ENCODE measurements around the gene OTOS.

Gene OTOS

DNA sequence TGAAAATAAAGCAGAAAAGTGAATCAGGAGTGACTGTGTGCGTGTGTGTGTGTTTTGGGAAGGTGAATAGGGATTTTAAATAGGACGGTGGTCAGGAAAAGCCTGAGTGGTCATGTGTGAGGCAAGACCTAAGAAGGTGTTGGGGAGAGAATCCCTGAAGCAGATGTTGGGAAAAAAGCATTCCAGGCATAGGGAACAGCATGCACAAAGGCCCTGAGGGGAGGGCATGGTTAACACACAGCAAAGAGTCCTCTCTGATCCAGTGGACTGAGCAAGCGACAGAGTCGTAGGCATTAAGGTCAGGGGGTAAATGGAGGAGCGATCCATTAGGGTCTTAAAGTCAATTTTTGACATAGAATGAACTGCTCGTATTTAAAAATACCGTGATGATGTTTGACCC, 34.0 kb upstream of the OTOS start:
- in situ Hi-C loops (cut with HindIII; ENCODE audit: low pct_unique_long_range_greater_than_20kb, low sequenced_read_pairs): no loop called here
- no peak for DNase-seq (ENCODE audit: low read depth in 1 of 2, low spot score in 1 of 2)
- TF ChIP-seq JUND (IDR thresholded peaks at IDR 0.05; ENCODE audit: low read depth): no peak

DNA sequence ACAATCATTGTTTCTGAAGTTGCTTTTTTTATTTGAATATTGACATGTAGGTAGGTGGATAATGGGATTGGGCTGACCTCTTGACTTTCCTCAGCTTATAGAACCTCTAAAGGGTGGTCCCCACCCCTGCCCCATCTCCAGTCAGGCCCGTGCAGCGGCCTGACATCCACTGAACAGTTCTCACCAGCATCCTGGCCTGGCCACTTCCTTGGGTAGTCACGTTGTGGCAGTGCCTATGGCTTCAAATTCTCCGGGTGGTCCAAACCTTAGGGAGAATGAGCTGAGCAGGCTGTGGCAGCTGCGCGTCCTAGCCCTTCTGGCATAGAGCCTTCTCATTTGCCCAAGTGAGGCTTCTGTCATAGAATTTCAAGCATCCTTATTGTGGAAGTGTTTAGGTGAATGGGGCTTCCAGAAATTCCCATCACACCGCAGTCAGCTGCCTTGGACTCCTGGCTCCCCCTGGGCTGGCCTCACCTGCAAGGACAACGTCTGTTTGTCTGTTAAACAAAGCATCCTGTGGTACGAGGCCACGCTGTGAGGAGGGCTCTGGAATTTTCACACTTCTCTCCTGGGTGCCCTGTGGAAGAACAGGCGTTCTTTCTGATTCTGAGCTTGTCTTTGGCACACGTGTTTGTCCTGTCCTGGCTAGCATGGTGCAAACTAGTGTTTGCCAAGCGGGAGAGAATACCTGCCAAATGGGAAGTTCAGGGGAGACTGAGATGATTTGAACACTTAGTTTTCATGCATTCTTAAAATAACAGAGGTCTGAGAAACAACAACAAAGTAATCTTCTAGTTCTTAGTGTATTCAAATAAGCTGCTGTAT, 31.8 kb upstream of the OTOS start:
- in situ Hi-C loops (cut with HindIII; ENCODE audit: low pct_unique_long_range_greater_than_20kb, low sequenced_read_pairs): no loop called here
- no peak for DNase-seq (ENCODE audit: low read depth in 1 of 2, low spot score in 1 of 2)
- TF ChIP-seq JUND (IDR thresholded peaks at IDR 0.05; ENCODE audit: low read depth): no peak

DNA sequence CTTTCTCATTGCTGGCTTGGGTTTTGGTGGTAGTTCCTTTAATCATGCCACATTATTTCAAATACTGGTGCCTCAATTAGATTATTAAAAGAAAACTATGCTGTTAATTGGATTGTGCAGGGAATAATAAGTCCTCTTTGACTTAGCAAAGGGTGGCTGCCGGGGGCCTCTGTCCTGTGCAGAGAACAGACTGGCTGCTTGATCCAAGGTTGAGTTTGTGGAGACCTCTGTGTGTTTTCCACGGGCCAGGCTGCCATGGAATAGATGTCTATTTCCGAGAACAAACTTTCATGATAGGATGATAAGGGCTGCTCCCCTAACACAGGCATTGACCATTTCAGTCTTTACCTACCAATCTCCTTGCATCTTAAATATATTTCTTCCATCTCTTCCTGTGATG, 30.4 kb upstream of the OTOS start:
- no peak for DNase-seq (ENCODE audit: low read depth in 1 of 2, low spot score in 1 of 2)
- in situ Hi-C loops (cut with HindIII; ENCODE audit: low pct_unique_long_range_greater_than_20kb, low sequenced_read_pairs): no loop called here

DNA sequence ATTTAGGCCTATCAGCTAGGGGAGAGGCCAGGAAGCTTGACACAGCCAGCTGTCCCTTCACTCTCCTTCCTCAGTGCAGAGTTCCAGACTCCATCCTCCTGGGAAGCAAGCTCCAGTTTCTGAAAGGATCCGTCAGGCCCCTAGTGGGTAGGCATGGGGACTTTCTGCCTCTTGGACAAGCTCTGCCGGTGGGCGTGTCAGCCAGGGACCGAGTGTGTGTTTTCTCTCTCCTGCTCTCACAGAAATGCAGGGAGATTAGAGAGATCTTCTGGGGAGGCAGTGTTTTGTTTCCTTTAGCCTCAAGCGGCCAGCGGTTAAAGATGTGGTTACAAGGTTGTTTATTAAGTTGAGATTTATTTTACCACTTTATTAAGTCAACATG, 29.9 kb upstream of the OTOS start:
- peak in 1 of 2 experiments; percentile 30 for DNase-seq (ENCODE audit: low read depth in 1 of 2, low spot score in 1 of 2)
- in situ Hi-C loops (cut with HindIII; ENCODE audit: low pct_unique_long_range_greater_than_20kb, low sequenced_read_pairs): no loop called here
- TF ChIP-seq JUND (IDR thresholded peaks at IDR 0.05; ENCODE audit: low read depth): no peak

More for the DNA sequence above, 30.4 kb upstream of the OTOS start:
- no peak for TF ChIP-seq JUND (IDR thresholded peaks at IDR 0.05; ENCODE audit: low read depth)

DNA sequence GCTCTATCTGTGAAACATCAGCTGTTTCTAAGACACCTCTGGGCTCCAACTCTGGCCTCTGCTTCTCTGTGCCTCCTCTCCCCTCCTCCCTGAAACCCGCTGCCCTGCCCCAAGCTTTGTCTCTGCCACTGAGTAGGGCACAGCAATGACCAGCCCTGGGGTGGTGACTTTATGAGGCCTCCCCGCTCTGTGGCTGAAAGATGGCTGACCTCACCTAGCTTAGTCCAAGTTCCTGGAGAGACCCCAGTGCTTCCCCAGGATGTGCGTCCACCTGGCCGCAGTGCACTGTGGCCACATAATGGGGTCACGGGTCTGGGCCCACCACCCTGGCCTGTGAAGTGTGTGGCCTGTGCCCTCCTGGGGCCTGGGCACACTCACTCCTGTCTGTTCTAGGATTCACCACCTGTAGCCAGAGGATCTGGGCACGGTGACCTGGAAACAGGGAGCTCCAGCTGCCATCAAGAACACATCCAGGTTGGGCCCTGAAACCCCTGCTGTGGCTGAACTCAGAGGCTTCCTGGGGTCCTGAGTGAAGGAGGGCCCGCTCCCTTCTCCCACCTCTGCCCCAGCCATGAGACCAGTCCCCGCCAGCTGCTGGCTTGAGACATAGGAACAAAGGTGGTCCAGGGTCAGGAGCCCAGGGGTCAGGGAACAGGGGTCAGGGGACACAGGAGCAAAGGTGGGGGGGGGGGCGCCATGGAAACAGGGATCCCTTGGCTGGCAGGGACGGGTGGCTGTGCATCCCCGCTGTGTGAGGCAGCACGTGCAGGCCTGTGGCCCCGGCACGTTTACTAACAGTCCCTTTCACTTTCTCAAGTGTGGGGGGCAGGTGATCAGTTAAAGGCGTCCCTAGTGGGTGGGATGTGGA, 29.3 kb upstream of the OTOS start:
- DNase-seq (ENCODE audit: low read depth in 1 of 2, low spot score in 1 of 2): no peak
- in situ Hi-C loops (cut with HindIII; ENCODE audit: low pct_unique_long_range_greater_than_20kb, low sequenced_read_pairs): no loop called here
- no peak for TF ChIP-seq JUND (IDR thresholded peaks at IDR 0.05; ENCODE audit: low read depth)

DNA sequence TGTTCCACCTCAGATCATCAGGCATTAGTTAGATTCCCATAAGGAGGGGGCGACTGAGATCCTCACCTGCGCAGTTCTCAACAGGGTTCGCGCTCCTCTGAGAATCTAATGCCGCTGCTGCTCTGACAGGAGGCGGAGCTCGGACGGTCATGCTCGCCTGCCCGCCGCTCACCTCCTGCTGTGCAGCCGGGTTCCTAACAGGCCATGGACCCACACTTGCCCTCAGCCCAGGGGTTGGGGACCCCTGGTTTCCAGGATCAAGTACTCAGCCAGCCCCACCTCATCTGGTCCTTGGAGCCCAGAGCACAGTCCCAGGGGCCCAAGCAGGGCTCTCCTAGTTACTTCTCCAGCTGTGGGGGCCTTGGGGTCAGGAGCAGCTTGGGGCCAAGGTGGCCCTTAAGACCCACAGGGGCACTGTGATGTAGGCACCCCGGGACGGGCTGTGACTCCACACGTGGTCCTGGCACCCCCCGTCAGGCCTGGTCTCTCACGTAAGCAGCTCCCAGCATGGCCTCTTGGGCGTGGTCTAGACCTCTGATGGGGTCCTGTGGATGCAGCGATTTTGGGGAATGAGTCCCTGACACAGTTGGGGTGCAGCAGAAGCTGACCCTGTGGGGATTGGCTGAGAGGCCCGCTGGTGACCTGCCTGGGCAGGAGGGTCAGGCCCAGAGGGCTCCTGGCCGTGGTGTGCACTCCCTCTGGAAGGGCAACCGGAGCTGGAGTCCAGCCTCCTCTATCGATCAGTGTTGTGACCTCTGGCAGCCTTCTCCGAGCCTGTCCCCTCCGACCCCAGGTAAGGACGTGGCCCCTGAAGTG, 28.3 kb upstream of the OTOS start:
- in situ Hi-C loops (cut with HindIII; ENCODE audit: low pct_unique_long_range_greater_than_20kb, low sequenced_read_pairs): no loop called here
- no peak for DNase-seq (ENCODE audit: low read depth in 1 of 2, low spot score in 1 of 2)
- no peak for TF ChIP-seq JUND (IDR thresholded peaks at IDR 0.05; ENCODE audit: low read depth)

DNA sequence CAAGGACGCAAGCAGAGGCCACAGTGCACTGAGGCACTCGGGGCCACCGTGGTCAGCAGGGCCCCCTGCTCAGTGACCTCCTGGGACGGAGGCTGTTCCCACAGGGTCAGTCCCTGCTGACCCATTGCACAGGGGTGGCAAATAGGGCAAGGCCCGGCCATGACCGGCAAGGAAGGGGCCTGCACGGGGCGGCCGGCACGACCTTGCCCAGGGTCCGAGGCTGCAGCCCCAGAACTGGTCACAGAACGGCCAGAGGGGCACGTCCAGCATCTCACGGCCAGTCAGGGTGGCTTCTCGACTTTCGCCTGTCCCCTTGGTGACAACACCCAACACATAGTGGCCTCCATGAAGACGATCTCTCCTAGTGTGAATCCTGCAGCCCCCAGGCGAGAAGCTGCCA, 27.6 kb upstream of the OTOS start:
- in situ Hi-C loops (cut with HindIII; ENCODE audit: low pct_unique_long_range_greater_than_20kb, low sequenced_read_pairs): no loop called here
- TF ChIP-seq JUND (IDR thresholded peaks at IDR 0.05; ENCODE audit: low read depth): no peak
- DNase-seq (ENCODE audit: low read depth in 1 of 2, low spot score in 1 of 2): no peak

DNA sequence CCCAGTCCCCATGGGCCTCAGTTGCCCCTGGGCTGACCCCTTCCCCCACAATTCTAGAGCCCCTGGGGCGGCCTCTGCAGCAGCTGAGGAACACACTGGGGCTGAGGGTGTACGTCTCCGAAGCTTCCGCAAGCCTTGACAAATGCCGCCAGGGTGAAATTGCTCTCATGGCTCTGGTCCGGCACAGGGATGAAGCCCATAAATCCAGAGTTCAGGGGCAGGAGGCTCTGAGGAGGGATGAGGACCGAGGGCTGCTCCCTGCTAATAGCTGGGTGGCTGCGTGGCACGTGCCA, 27.1 kb upstream of the OTOS start:
- in situ Hi-C loops (cut with HindIII; ENCODE audit: low pct_unique_long_range_greater_than_20kb, low sequenced_read_pairs): no loop called here
- DNase-seq (ENCODE audit: low read depth in 1 of 2, low spot score in 1 of 2): no peak
- no peak for TF ChIP-seq JUND (IDR thresholded peaks at IDR 0.05; ENCODE audit: low read depth)

DNA sequence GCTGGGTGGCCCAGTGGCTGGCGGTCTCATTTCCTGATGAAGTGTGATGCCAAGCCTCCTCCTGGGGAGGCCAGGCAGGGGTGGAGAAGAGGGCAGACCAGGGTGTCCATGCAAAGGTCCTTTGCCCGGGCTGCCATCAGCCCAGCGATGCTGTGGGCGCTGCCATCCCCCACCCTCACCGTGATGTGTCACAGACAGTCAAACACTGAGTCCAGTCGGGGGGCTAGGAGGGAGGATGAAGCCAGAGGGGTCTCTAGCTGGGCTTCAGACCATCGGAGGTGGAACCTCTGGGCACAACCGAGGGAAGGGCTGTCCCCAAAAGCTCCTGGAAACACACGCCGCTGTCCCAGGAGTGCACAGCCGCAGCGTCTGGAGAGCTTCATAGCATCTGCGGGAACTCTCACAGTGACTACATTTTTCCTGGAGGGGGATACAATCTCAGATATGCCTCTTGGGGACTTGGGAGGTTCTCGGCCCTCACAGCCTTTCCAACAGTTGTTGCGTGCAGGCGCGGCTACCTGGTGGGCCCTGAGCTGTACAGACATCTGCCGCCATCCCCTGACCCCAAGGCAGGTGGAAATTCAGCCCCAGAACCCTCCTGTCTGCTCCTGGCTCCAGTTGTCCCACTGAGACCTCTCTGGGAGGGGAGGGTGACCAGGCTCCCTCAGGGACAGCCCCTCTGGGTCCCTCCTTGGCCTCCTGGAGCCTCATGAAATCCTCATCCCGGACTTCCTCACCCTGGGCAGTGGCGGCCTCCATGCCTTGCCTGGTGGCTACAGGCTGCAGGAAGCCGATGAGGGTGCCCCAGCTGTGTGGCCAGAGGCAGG, 26.5 kb upstream of the OTOS start:
- in situ Hi-C loops (cut with HindIII; ENCODE audit: low pct_unique_long_range_greater_than_20kb, low sequenced_read_pairs): no loop called here
- no peak for DNase-seq (ENCODE audit: low read depth in 1 of 2, low spot score in 1 of 2)
- no peak for TF ChIP-seq JUND (IDR thresholded peaks at IDR 0.05; ENCODE audit: low read depth)

DNA sequence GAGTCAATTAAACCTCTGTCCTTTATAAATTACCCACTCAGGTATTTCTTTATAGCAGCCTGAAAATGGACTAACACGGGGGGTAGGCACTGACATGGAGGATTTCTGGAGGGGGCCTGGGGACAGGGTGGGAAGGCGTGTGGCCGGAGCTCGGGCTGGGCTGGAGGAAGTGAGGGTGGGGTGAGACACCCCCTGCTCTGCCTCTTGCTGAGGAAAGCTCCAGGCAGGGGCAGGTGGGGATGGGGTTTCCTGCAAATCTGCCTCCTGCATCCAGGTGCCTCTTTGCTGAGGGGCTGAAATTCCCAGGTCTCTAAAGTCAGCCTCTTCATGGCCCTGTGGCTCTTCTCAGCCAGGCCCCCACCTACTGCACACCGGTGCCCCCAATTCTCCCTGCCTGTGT, 25.7 kb upstream of the OTOS start:
- in situ Hi-C loops (cut with HindIII; ENCODE audit: low pct_unique_long_range_greater_than_20kb, low sequenced_read_pairs): no loop called here
- no peak for TF ChIP-seq JUND (IDR thresholded peaks at IDR 0.05; ENCODE audit: low read depth)
- DNase-seq (ENCODE audit: low read depth in 1 of 2, low spot score in 1 of 2): no peak

DNA sequence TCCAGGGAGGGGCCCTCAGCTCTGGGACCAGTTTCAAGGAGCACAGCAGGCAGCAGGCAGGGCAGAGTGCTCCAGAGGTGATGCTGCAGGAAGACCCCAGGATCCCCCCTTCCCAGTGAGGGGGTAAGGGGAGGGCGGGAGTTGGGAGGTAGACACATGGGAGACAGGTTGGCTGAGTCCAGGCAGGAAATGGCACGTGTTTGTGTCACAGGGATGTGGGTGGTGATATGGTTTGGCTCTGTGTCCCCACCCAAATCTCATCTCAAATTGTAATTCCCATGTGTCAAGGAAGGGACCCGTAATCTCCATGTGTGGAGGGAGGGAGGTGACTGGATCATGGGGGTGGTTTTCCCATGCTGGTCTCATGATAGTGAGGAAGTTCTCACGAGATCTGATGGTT, 25.2 kb upstream of the OTOS start:
- DNase-seq (ENCODE audit: low read depth in 1 of 2, low spot score in 1 of 2): no peak
- in situ Hi-C loops (cut with HindIII; ENCODE audit: low pct_unique_long_range_greater_than_20kb, low sequenced_read_pairs): no loop called here
- no peak for TF ChIP-seq JUND (IDR thresholded peaks at IDR 0.05; ENCODE audit: low read depth)

DNA sequence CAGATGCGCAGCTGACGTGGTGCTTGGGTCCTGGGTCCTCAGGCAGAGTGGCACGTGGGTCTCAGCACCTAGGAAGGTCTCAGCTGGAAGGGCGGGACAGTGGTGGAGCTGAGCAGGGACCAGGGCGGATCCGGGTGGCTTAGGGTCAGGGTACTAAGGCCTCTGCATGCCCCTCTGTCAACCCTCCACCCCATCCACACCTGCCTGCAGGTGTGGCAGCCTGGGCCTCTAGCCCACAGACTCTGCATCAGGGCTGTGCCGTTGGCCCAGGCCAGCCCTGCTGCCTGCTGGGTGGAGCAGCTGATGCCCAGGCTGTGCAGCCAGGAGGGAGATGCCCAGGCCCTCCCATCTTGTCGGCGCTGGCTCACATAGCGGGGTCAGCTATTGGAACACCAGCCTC, 24.6 kb upstream of the OTOS start:
- in situ Hi-C loops (cut with HindIII; ENCODE audit: low pct_unique_long_range_greater_than_20kb, low sequenced_read_pairs): no loop called here
- DNase-seq (ENCODE audit: low read depth in 1 of 2, low spot score in 1 of 2): no peak
- no peak for TF ChIP-seq JUND (IDR thresholded peaks at IDR 0.05; ENCODE audit: low read depth)
